Vagina (tissue), 2 donors: ENCODE measurements around the gene SNCG.

Source experiments
- POLR2AphosphoS5 ChIP-seq, 2 donors: sonication (generic); formaldehyde crosslinking; IDR thresholded peaks; one replicate each; pipeline ENCODE4 v1.9.0; 2017; ENCODE audit warnings: antibody characterized with exemption in 2 of 2, mild to moderate bottlenecking in 2 of 2, low read depth in 1 of 2; ENCODE audit not compliant: insufficient read depth in 1 of 2
- TF ChIP-seq, protein P1 (sequence below), 3 experiments: fragments of 450-650 bp in 2 of 3; fragments of 200-600 bp in 1 of 3; sonication (generic) in 1 of 3; IDR thresholded peaks; one replicate each; pipeline ENCODE4 v1.5.1; 2017 to 2019; ENCODE audit warnings: antibody characterized with exemption in 3 of 3, mild to moderate bottlenecking in 2 of 3, moderate library complexity in 2 of 3

DNA sequence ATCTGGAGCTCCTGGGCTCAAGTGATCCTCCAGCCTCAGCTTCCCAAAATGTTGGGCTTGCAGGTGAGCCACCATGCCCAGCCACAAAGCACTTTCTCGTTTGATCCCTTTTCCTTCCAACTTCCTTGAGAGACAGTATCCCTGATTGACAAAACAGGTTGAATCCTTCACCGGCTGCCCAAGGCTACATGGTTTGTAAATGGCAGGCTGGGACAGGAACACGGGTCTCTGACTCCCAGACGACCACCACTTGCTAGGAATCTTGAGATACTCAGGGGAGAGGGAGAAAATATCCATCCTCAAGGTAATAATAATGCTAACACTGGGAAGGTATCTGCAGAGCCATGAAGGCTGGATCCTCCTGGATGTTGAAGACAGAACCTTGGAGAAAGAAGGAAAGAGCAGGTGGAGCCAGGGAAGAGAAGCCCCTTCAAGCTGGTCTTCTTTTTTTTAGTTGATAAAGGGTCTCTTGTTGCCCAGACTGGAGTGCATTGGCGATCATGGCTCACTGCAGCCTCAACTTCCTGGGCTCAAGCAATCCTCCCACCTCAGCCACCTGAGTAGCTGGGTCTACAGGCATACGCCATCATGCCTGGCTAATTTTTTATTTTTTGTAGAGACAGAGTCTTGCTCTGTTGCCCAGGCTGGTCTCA is 20.8 kb upstream of the SNCG start:
- TF ChIP-seq, protein P1, sequence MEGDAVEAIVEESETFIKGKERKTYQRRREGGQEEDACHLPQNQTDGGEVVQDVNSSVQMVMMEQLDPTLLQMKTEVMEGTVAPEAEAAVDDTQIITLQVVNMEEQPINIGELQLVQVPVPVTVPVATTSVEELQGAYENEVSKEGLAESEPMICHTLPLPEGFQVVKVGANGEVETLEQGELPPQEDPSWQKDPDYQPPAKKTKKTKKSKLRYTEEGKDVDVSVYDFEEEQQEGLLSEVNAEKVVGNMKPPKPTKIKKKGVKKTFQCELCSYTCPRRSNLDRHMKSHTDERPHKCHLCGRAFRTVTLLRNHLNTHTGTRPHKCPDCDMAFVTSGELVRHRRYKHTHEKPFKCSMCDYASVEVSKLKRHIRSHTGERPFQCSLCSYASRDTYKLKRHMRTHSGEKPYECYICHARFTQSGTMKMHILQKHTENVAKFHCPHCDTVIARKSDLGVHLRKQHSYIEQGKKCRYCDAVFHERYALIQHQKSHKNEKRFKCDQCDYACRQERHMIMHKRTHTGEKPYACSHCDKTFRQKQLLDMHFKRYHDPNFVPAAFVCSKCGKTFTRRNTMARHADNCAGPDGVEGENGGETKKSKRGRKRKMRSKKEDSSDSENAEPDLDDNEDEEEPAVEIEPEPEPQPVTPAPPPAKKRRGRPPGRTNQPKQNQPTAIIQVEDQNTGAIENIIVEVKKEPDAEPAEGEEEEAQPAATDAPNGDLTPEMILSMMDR (IDR thresholded peaks at IDR 0.05): no peak
- TF ChIP-seq POLR2AphosphoS5 (IDR thresholded peaks at IDR 0.05; ENCODE audit: insufficient read depth in 1 of 2, low read depth in 1 of 2): no peak
